HG03432 (cell line): ENCODE results near the gene CNEP1R1.

ENCODE experiments used
- ATAC-seq: cut with Tn5 transposase; IDR thresholded peaks from one replicate; pipeline ENCODE4 v1.9.1; 2021; ENCODE audit warnings: mild to moderate bottlenecking, moderate library complexity; ENCODE audit not compliant: unreplicated experiment

CNEP1R1 gene

GRCh38 chr16:50015631-50016030, 9.4 kb upstream of the CNEP1R1 start:
- ATAC-seq, result no peak

GRCh38 chr16:50017553-50017952, 7.5 kb upstream of the CNEP1R1 start:
- ATAC-seq, result no peak

GRCh38 chr16:50021544-50021943, 3.5 kb upstream of the CNEP1R1 start:
- no peak for ATAC-seq

GRCh38 chr16:50023641-50024040, 1.4 kb upstream of the CNEP1R1 start:
- ATAC-seq, result no peak

- no peak for ATAC-seq
Measured at GRCh38 chr16:50024207-50024606, 818 bp upstream of the CNEP1R1 start.

- ATAC-seq, result peak; percentile 3
Measured at GRCh38 chr16:50025537-50025931, 509 bp downstream of the CNEP1R1 start.

GRCh38 chr16:50027829-50028228, 2.8 kb downstream of the CNEP1R1 start:
- ATAC-seq, result no peak

GRCh38 chr16:50035468-50035992, 10.5 kb downstream of the CNEP1R1 start:
- ATAC-seq, result no peak

- ATAC-seq, result no peak
Measured at GRCh38 chr16:50036426-50036825, 11.4 kb downstream of the CNEP1R1 start.

- no peak for ATAC-seq
Measured at GRCh38 chr16:50037662-50038220, 12.7 kb downstream of the CNEP1R1 start.

- no peak for ATAC-seq
Measured at GRCh38 chr16:50038286-50038685, 13.3 kb downstream of the CNEP1R1 start.

GRCh38 chr16:50038756-50039529, 13.9 kb downstream of the CNEP1R1 start:
- no peak for ATAC-seq

- no peak for ATAC-seq
Measured at GRCh38 chr16:50040018-50040417, 15.0 kb downstream of the CNEP1R1 start.

GRCh38 chr16:50040710-50041109, 15.7 kb downstream of the CNEP1R1 start:
- no peak for ATAC-seq

GRCh38 chr16:50043358-50043757, 18.3 kb downstream of the CNEP1R1 start:
- no peak for ATAC-seq

- no peak for ATAC-seq
Measured at GRCh38 chr16:50045412-50045811, 20.4 kb downstream of the CNEP1R1 start.

- ATAC-seq, result no peak
Measured at GRCh38 chr16:50046853-50047252, 21.8 kb downstream of the CNEP1R1 start.

- no peak for ATAC-seq
Measured at GRCh38 chr16:50047864-50048263, 22.8 kb downstream of the CNEP1R1 start.

- no peak for ATAC-seq
Measured at GRCh38 chr16:50050802-50051201, 25.8 kb downstream of the CNEP1R1 start.

GRCh38 chr16:50056226-50056625, 31.2 kb downstream of the CNEP1R1 start:
- ATAC-seq, result no peak

GRCh38 chr16:50058091-50058771, 33.2 kb downstream of the CNEP1R1 start:
- ATAC-seq, result no peak

GRCh38 chr16:50059111-50059510, 34.1 kb downstream of the CNEP1R1 start:
- ATAC-seq, result no peak
